Measurements from ENCODE around the gene NUDT4B.
"Not testable (repeated sequence)": the region's sequence is repeated elsewhere in the genome, so short reads cannot be mapped to it uniquely, and the experiment has no call there.

Gene NUDT4B

DNA sequence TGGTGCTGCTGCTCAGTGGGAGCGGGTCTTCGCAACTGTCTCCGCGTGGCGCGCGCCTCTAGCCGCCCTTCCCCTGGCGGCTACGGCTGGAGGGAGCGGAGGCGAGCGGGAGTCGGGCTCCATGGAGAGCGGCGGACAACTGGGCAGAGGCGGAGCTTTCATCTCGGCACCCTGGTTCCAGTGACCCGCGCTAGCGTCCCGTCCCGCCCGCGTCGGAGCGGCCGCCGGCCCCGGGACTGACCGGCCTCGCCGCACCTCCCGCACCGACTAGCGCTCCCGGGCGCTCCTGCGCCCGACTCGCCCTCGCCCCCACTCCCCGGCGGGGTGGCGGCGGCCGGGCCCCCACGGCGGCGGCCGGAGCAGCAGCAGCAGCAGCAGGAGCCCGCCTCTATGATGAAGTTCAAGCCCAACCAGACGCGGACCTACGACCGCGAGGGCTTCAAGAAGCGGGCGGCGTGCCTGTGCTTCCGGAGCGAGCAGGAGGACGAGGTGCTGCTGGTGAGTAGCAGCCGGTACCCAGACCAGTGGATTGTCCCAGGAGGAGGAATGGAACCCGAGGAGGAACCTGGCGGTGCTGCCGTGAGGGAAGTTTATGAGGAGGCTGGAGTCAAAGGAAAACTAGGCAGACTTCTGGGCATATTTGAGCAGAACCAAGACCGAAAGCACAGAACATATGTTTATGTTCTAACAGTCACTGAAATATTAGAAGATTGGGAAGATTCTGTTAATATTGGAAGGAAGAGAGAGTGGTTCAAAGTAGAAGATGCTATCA, at the start of gene NUDT4B:
Gene NUDT4B (plus strand): TSS at position 212 of the 772 bp plus-strand sequence. CDS start 179 bp downstream, at position 391.
- not testable (repeated sequence) for DNase-seq

DNA sequence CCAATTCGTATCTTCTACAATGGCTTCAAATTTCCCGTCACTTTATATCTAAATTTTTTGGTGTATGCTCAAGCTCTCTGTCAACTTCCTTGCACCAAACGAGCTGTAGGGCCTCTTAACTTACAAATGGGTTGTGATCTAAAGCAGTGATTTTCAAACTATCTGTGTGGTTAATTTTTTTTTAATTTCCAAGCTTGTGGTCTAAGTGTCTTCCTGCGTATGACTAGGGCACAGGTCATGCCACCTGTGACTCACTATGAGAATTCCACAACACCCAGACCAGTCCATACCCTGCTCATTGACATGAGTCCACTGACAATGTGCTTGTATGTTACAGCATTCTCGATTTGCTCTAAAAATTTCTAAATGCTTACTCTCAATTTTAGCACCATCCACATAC, 49.2 kb upstream of the NUDT4B start:
- DNase-seq = not testable (repeated sequence)

DNA sequence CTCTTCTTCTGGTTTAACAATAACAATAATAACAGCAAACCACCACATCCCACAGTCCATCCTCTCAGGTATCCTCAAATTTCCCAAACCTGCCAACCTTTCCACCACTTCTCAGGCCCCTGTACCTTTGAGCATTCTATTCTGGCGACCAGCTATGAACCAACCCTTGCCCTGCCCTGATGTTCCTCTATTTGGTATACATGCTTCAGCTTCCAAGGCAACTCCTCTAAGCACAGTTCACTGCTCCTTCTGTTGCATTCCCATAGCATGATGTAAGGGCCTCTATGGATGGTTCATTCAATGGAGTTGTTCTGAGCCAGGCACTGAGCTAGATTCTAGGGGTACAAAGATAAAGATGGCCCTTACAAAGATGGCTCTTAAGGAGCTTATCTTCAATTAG, 46.3 kb upstream of the NUDT4B start:
- DNase-seq = not testable (repeated sequence)

DNA sequence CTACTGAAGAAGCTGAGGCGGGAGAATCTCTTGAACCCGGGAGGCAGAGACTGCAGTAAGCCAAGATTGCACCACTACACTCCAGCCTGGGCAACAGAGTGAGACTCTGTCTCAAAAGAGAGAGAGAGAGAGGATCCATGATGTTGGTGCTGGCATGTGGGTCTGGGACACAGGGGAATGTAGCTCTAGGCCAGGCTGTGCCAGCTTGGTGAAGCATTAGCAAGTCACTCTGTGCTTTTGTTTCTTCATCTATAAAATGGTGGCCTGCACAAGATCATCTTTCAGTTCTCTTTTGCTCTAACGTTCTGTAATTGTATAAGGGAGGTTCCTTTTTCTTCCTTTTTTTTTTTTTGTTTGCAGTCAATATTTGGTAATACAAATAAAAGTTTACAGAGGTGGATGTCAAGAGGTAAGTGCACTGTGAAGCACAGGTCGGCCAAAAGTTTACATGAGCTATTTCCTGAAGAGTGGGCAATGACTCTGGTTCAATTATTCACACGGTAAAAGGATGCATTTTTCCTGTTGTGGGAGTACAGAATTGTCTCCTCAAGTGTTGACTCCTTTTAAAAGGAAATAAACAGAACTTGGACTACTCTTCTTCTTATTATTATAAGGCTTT, 44.5 kb upstream of the NUDT4B start:
- DNase-seq = not testable (repeated sequence)

DNA sequence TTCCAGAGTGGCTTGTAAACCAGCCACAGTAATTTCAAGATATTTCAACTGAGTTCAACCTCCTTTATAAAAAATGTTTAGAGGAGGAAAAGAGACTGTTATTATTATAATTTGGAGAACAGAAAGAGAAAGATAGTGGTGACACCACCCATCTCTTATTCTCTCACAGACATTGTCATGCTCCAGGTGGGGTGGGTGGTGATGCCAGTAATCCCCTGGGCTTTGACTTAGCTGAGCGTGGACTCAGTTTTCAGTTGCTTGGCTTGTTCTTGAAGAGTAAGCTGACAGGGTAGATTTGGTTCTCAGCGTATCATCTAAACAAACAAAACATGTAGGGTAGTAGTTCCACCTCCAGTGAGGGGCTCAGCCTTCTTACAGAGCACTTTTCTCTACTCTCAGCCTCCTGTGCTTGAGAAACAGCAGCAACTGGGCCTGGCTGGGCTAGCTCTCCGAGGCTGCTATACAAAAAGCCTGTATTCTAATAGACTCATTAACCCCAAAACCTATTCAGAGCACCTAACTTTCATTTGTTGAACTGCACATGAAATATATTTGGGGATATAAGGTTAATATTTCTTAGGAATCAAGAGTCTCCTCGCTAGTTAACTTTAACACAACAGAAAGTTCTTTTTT, 43.1 kb upstream of the NUDT4B start:
- DNase-seq = not testable (repeated sequence)

DNA sequence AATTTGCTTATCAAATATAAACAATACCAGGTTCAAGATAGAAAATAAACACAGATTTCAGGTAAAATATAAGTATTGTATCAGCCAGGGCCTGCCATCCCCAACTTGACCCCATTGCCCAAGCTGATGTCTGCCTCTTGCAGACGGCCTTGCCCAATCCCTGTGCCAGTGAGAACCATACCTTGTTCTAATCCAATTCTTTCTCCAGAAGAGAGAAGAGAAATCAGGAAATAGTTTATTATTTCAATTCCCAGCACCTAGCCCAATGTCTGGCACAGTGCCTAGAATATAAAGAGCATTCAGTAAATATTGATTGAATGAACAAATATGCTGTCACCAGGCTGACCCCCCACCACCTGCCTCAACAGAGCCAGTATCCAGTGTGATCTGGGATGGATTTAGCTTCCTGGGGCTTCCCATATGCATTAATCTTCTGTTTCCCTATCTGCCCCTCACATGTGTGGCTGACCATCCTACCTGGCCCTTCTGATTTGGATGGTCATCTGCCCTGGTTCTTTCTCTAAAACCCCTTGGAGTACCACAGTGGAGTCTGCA, 39.7 kb upstream of the NUDT4B start:
- DNase-seq = not testable (repeated sequence)

DNA sequence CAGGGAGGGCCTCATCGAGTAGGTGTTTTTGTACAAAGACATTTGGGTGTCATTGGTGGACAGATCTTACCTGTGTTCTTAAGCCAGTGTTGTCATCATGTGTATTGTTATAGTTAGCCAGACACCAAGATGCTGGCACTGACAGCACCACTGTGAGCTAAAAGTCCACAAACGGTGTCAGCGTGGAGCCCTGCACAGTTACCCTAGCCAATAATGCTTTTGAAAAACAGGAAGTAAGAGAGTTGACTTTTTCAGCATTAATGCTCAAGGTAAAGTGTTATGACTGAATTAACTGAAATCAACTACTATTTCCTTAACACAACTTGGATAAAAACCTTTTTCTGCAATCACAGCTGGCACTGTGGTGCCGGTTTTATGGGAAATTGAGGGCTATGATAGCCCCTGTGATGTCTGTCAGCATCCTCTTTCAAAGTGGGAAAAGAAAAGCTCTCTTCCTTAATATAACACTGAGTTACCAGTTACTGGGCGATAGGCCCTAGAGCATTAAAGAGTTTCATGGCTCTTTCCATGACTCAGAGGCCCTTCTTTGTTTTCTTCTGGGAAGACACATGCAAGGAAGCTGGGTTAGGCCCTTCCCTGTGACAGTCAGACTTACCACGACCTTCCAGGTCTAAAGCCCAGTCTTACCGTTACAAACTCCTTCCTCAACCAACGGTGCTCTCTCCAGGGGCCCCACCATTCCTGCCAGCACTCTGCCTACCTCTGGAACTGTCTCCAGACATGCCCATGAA, 37.6 kb upstream of the NUDT4B start:
- not testable (repeated sequence) for DNase-seq

DNA sequence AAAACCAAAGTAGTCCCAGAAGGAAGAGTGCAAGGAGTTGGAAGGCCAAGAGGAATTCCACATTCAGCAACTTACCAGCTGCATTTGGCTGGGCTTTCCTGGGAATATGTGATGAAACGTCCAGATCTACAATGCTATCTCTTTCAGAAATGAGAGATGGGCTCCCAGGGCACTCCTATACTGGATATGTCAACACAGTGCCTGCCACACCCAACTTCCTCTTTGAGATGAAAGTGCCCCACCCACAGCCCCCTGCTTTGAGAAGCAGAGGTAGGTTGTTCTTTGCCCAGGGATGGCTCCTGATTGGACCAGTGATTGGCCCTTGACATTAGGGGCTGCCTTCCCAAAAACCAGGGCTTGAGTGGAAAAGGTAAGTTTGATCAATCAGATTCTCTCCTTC, 36.2 kb upstream of the NUDT4B start:
- not testable (repeated sequence) for DNase-seq

DNA sequence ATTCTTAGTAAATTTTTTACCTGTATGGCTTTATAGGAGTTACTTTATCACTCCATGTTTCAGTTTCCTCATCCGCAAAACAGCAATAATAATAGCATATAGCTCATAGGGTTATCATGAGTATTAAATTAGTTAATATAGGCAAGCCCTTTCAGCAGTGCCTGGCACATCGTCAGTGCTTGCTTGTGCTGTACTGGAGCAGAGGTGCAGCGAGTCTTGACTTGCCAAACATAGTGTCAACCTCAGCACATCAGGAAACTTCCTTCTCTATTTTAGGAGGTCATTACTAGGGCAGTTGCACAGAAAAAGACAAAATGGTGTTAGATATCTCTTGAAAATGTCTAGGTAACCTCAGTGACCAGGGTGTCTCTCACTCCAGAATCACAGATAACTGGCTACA, 33.1 kb upstream of the NUDT4B start:
- DNase-seq = not testable (repeated sequence)

DNA sequence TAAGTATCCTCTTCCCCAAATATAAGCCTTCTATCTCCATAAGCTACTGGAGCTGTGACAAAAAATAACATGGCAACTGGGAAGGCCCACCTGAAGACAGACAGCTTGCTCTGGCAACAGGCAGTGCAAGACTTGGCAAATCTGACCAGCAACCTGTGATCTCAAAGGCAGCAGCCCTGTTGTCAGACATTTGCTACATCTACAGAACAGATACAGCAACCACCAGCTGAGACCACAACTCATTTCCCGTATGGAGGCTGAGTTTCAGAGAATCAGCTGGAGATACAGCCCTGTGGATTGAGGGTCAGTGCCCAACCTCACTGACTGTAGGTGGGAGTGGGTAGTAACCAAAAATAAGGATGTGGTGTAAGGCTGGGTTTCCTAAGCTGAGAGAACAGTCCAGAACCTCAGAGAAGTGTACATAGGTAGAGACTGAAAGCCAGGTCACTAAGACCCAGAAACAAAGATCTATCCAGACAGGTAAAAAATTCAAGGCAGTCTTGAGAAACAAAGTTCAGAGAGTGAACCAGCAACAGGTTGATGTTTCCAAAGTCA, 31.5 kb upstream of the NUDT4B start:
- DNase-seq = not testable (repeated sequence)

DNA sequence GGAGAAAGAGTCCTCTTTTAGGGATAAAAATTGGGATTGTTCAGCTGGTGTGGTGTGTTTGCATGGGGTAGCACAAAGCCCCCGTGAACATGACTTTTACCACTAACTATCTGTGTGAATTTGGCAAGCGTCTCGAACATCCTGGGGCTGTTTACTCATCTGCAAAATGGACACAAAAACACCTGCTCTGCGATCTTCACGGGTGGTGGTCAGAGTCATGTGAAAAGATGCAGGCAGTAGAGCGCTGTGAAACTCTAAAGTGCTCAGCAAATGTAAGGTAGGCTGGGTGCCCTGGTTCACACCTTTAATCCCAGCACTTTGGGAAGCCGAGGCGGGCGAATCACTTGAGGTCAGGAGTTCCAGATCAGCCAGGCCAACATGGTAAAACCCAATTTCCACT, 27.7 kb upstream of the NUDT4B start:
- DNase-seq = not testable (repeated sequence)

DNA sequence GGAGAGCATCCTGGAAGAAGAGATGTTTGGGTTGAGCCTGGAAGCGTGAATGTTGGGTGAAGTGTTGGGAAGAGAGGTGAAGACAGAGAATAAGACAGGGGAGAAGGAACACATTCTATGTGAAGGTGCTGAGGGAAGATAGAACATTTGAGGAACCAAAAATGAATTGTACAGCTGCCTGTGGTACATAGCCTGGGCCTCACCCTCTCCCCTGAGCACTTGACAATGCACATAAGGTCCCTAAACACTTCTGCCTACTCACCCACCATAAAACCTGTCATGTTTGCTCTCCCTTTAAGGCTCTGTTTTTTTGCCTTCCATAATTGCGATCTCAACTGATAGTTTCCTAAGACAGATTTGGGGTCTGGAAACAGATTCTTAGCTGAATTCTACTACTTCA, 25.8 kb upstream of the NUDT4B start:
- DNase-seq = not testable (repeated sequence)

DNA sequence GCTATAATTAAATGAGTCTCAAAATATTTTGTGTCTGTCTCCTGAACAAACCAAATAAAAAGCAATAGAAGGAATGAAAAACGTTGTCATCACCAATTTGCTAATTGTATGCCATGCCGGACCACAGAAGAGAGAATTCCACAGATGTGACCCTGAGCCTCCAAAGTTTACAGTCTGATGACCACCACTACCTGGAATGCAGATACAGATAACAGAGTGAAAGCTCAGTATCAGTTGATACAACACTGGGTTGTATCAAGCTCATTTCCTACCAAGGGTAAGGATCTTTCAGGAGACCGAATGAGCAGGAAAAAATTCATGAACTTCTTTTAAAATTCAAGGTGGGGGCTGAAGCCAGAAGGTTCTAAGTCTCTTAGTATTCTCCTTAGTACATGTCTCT, 25.1 kb upstream of the NUDT4B start:
- DNase-seq = not testable (repeated sequence)

DNA sequence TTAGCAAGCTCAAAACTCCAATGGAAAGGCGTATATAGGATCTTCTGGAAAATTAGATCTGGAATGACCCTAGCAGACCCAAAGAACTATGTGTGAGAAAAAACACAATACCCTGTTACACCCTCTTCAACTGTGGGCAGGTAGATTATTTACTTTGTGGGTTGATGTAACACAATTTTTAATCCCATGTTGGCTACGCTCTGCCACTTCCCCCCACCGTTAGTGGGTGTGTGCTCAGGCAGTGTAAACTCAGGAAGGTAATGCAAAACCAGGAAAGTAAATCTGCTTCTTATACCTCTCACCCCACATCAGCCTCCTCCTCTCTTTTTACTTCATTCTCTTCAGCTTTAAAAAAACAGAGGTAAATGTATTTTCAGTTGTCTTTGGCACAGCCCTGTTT, 23.7 kb upstream of the NUDT4B start:
- not testable (repeated sequence) for DNase-seq

DNA sequence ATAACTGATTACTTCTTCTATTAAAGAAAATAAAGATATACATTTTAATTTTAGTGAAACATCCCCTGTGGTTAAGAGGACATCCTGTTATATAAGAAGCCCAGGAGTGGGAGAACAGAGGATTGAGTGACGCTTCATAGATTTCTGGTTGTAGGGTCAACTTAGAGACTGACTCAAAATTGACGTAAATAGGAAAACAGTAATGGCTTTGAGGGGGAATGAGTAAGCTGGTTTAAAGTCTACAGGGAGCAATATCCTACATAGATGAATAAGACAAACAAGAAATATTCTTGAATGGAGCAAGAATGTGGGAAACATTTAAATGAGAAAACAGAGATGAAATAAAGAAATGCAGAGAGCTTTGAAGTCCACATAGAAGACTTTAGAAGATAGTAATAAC, 20.7 kb upstream of the NUDT4B start:
- DNase-seq = not testable (repeated sequence)

DNA sequence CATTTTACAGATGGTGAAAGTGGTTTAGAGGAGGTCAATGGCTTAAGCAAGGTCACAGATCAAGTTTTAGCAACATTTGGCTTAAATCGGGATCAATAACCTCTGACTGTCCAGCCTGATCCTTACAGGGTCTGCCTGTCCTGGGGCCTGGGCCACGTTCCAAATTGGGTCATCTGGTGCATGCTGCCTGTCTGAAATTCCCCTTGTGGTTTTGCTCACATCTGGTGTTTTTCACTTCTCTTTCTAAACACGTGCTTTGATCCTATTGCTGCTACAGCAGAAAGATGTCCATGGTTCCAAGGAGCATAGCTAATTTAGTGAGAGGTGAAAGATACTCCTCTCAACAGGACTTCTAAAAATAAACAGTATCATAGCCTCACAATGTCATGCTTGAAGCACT, 19.4 kb upstream of the NUDT4B start:
- not testable (repeated sequence) for DNase-seq

DNA sequence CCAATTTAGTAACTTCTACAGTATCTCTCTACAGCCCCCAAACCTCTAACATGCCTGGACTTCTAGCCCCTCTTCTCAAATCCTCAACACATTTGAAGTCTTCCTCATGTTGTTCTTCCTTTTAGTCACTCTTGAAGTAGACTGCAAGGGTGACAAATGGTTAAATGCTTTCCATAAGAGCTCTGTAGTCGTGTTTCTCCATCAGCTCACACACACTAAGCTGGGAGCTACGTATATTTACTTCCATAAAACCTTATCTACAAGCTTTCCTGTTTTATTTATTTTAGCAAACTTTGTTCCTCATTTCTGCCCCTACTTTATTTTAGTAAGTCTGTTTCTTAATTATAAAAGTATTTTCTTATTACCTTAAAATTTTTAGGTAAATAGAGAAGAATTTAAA, 19.0 kb upstream of the NUDT4B start:
- DNase-seq = not testable (repeated sequence)

DNA sequence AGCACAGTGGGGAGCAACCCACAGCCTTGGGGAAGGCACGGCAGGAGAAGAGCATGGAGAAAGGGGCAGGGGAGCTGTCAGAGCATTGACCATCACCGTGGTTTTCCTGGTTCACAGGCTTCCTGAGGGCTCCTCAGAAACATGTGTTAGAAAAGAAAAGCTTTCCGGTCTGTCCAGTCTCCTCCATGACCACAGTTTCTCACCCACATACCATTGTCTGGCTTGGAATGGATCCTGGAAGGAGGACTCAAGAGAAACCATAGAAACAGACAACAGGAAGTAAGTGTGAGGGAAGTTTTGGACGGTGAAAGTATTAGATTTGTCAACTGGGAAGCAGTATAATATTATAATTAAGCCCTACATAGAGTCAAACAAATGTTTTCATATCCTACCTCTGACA, 16.3 kb upstream of the NUDT4B start:
- DNase-seq = not testable (repeated sequence)

DNA sequence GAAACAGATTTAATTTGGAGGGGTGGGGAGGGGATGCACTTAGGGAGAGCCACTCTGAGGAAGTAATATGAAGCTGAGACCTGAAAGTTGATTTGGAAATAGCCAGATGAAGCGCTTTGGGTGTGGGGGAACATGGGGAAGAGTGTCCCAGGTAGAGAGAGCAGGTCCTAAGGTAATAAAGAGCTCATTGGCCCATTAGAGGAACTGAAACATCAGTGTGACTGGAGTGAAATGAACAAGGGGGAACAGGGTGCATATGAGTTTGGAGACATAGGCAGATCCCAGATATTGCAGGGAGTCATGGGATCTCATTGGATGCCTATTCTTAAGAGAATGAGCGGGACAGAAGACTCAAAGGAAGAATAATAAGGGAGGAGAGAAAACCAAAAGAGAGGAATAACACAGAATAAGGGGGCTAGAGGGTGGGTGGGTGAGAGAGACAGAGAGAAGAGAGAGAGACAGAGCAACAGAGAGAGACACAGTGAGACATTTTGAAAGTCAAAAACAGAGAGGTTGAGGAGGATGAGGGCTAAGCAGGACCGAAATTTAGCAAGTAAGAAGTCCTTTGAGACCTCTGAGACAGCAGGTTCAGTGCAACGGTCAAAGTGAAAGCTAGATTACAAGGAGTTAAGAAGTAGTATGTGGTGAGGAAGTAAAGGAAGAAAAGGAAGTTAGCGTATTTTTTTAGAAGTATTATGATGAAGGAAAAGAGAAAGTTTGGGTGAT, 14.8 kb upstream of the NUDT4B start:
- DNase-seq = not testable (repeated sequence)

DNA sequence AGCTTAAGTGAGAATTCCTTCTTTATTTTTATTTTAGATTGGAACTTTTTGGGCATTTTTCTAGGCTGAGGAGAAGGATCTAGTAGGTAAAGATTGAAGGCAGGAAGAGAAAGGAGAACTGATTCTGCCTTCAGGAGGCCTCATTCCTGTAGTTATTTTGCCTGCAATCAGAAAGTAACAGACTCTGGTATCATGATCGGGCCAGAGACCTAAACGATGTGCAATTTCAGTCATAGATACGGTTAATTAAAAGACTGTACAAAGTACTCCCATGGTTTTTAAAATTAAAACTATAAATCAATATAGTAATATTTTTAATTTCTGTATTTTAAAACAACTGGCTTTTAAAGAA, 14.3 kb upstream of the NUDT4B start:
- not testable (repeated sequence) for DNase-seq

DNA sequence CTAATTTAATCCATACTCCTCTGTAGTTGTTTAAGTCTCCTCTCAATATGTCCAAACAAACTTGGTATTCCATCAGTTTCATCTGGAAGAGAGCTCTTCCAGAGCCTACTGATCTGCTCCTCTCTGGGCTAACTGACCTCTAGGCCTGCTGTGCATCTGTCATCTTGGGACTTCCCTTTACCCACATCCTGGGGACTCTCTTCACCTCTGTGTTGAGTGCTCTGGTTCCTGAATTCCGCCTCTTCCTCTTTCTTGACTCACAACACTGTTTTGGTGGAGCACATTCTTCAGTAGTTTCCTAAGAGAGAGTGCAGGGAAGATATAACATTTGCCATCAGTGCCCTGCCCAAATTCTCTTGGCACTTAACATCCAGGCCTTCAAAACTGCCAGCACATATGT, 13.0 kb upstream of the NUDT4B start:
- DNase-seq = not testable (repeated sequence)

DNA sequence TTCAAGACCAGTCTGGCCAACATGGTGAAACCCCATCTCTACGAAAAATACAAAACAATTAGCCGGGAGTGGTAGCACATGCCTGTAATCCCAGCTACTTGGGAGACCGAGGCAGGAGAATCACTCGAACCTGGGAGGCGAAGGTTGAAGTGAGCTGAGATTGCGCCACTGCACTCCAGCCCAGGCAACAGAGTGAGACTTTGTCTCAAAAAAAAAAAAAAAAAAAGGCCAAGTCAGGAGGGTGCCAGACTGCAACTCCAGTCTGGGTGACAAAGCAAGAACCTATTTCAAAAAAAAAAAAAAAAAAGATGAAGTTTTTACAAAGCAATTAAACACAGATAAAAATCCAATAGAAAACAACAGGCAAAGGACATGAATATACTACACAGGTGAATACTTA, 9.9 kb upstream of the NUDT4B start:
- DNase-seq = not testable (repeated sequence)

Data from activated CD8-positive, alpha-beta memory T cell treated with anti-CD3 and anti-CD28 coated beads, Interleukin-2, amount 50 U/mL, for 48 hours (primary cell).